ENCODE results near the gene GALNT18.

Gene GALNT18

DNA sequence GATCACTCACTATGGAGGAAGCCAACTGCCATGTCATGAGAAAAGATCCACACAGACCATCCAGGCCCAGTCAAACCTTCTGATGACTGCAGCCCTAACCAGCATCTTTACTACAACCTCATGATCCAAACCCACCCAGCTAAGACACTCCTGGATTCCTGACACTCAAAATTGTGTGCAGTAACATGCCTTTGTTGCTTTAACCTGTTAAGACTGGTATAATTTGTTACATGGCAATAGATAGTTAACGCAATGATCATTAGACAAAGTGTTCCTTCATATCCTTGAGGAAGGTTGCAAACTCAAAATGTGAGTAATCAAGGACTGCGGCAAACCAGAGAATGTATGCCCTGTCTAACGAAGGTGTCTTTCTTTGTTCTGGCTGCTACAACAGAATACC lies 221.7 kb downstream of the GALNT18 start:
- no peak for DNase-seq

DNA sequence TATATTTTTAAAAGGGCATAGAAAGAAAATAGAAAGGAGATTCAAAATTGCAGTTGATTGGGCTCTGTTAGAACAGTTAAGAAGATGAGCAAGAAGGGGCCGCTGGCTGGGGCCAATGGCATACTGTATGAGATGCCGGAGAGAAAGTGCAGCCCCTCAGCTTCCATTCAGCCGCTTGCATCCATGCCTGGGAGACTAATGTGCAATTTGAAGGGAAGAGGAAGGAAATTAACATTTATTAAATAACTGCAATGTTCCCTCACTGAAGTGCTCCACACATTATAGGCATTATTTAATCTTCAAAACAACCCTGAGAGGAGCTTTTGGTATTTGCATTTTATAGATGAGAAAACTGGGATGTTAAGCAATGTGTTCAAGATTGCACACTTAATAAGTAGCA lies 224.0 kb downstream of the GALNT18 start:
- DNase-seq = no peak

DNA sequence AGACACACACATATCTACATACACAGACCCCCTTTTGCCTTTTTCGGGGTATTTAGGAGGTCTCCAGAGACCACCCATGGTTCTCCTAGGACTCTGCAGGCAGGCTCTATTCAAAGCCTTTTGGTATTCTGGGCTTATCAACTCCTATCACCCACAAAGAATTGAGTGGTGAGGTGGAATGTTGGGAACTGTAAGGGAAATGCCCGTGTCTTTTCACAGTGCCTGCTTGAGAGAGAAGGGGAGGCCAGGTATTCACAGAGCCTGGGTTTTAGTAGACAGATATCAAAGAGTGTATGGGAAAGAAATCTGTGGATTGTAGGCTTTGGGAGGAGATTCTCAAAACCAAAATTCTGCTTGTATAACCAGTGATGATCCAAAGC lies 224.8 kb downstream of the GALNT18 start:
- no peak for DNase-seq

- DNase-seq = no peak
Measured at GRCh38 chr11:11396301-11397035, 225.3 kb downstream of the GALNT18 start.

GRCh38 chr11:11395126-11395525 lies 226.7 kb downstream of the GALNT18 start:
- no peak for DNase-seq

DNA sequence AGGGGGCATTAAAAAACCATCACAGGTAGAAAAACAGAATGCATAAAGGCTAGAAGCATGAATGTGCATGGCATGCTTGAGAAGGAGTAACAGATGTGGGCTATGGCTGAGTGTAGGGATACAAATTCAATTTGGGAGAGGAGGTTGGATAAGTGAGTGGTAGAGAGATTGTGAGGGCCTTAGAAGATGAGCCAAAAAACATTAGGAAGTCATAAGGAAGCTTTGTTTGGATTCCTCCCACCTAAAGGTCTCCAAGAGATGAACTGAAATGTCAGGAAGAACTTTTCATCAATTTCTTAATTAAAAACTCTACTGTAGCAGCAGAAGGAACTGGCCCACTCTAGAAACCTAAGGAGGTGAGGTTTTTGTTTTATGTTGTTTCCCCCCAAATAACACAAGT lies 227.6 kb downstream of the GALNT18 start:
- DNase-seq = no peak

DNA sequence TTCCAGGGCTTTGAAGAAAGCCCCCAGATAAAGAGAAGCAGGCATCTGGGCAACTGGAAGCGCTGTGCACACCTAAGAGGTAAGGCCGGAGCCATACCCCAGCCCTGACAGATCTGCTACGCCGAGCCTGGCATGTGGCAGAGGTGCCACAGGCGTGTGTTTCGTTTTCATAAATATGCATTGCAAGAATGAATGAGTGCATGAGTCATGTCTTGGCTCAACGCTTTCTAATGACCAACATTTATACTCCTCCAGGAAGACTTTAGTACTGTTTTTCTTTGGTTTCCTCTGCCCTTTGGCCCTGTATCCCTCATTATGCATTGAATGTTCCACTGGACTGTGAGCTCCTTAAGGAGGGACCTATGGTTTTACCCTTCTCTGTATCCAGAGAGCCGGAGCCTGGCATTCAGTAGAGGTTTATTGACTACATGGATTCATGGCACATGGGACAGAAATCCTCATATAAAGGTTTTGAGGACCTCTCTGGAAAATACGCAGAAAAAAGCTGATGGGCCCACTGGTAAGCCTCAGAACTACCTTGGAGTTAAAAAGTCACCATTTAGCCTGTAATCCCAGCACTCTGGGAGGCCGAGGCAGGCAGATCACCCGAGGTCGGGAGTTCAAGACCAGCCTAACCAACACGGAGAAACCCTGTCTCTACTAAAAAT lies 229.9 kb downstream of the GALNT18 start:
- no peak for DNase-seq

- no peak for DNase-seq
Measured at GRCh38 chr11:11391169-11391568, 230.6 kb downstream of the GALNT18 start.

DNA sequence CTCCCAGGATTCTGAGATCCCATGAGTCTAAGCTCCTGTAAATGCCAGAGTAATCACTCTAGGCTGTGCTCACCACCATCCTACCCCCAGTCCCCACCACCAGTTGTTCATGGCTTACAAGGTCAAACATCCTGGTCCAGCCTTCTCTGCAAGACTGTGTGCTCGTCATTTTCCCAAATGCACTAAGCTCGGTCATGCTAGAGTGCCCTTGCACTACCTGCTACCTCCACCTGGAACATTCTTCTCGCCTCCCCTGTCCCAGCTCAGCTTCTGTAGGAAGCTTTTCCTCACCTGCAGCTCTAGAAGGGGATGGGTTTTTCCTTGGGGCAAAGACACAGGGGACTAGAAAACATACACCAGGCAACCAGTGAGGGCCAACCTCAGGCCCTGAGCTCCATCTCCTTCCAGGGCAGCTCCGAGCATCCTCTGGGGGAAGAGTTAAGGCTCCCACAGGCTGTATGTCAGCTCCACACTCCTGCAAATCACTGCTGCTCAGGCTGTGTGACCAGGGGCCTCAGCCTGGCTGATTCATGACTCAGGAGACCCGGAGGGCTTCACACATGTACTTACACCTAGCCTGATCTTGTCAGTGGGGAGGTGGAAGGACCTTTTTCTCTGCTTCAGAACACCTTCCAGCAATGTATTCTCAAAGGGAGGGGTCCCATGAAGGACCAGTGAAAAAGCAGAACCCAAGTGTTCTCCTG lies 231.6 kb downstream of the GALNT18 start:
- DNase-seq = no peak

- DNase-seq = no peak
Measured at GRCh38 chr11:11389238-11389637, 232.6 kb downstream of the GALNT18 start.

- DNase-seq = no peak
Measured at GRCh38 chr11:11387622-11388305, 234.0 kb downstream of the GALNT18 start.

DNA sequence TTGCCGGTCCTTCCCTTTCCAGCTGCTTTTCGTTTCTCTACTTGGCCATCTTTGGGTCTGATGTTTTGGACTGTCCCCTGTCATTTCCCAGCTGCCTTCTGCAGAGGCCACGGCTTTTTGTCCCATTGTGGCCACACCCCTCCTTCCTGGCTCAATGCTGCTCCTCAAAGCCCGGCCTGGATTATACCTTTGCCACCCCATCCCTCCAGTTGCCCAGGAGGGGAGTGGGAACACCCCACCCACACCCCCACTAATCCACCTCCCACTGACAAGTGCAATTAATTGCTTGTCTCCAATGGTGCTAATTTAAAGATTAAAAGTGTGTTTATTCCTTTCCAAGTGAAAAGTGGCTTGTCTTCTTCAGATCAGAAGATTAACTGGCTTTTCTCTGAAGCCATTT lies 234.6 kb downstream of the GALNT18 start:
- DNase-seq = no peak

DNA sequence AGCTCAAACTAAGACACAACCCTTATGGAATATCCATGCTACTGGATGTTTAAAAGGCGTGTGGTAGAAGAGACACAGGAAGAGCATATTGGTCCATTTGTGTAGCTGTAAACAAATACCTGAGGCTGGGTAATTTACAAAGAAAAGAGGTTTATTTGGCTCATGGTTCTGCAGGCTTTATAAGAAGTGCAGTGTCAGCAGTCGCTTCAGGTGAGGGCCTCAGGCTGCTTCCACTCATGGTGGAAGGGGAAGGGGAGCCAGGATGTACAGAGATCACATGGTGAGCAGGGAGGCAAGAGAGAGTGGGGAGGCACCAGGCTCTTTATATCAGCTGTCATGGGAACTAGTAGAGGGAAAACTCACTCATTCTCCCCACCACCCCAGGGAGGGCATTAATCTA lies 237.0 kb downstream of the GALNT18 start:
- DNase-seq = no peak

DNA sequence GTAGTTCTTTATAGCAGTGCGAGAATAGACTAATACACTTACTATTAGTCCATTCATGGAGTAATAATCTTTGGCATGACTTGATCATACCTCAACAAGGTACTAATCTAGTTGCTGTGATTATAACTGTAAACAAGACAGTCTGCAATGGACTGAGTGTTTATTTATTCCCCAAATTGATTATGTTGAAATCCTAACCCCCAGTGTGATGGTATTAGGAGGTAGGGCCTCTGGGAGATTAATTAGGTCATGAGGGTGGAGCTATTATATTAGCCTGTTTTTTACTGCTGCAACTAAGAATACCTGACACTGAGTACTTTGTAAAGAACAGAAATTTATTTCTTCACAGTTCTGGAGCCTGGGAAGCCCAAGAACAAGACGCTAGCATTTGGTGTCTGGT lies 237.8 kb downstream of the GALNT18 start:
- DNase-seq = no peak

- DNase-seq = no peak
Measured at GRCh38 chr11:11382858-11383532, 238.8 kb downstream of the GALNT18 start.

DNA sequence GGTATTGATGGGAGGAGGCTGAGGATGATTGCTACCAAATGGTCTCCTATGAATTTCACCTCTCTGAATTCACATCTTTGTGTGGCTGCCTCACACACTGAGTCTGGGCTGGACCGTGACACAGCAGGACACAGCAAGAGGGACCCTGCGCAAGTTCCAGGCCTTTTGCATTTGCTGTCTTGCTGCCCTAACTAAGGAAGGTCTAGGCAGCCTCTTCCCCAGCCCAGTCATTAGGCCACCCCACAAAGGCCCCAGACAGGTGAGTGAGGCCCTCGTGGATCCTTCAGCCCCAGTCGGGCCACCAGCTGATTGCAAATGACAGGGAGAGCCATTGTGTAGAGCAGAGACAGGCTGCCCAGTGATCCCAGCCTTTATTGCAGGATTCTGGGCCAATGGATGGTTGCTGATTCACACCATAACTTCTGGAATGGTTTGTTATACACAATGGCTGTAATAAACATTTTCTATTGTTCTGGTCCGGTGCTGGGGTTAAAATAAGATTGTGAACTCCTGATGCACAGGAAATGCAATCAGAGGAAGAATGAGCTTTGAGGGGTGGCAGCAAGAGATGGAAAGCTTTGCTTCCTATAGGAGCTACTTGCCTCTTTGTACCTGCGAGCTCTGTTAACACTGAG lies 240.2 kb downstream of the GALNT18 start:
- no peak for DNase-seq

- DNase-seq = no peak
Measured at GRCh38 chr11:11380883-11381282, 240.9 kb downstream of the GALNT18 start.

- DNase-seq = no peak
Measured at GRCh38 chr11:11380340-11380739, 241.5 kb downstream of the GALNT18 start.

DNA sequence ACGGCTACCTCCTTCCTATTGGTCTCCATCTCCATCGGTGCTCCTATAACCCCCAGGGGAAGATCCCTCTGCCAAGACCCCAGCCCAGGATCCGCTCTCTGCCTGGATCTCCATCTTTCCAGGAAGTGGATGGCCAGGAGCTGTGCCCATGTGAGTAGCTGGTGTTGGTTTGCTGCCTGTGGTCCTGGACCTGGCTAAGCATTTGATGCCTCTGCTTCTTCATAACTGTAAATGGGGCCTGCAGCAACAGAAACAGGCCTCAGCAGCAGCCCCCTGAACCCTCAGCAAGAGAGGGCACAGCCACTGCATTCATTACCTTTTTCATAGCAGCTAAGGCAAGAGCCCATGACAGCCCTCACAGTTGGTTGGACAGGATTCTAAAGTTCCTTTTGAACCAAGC lies 242.1 kb downstream of the GALNT18 start:
- no peak for DNase-seq

DNA sequence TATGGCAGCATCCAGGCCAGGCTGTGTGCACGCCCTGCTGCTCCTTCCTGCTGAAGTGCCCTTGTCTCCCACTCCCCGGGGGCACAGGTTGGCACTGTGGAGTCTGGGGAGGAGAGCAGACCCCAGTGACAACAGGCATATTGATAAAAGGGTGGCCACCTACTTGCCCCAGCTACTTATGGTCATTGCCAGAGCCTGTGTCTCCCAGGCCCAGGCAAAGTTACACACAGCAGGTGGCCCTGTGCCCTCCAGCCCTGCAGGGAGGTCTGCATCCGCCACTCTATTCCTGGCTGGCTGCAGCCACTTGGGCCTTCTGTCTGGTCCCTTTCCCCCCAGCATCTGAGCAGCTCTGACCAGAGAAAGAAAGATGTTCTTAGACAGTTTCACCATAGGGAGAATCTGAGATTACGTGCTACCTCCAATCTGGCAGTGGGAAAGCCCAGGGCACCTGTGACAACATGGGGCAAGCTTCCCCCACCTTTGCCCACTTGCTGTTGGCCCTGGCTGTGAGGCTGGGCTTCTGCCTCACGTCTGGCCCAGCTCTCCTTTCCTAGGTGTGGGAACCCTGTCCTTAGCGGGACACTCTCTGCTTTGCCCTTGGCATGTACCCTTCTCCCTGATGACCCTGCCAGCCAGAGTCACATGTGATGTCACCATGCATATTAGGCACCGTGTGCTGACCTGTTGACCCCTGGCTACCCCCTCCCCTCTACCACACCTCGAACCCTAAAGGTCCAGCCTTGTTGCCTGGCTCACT lies 243.4 kb downstream of the GALNT18 start:
- no peak for DNase-seq

DNA sequence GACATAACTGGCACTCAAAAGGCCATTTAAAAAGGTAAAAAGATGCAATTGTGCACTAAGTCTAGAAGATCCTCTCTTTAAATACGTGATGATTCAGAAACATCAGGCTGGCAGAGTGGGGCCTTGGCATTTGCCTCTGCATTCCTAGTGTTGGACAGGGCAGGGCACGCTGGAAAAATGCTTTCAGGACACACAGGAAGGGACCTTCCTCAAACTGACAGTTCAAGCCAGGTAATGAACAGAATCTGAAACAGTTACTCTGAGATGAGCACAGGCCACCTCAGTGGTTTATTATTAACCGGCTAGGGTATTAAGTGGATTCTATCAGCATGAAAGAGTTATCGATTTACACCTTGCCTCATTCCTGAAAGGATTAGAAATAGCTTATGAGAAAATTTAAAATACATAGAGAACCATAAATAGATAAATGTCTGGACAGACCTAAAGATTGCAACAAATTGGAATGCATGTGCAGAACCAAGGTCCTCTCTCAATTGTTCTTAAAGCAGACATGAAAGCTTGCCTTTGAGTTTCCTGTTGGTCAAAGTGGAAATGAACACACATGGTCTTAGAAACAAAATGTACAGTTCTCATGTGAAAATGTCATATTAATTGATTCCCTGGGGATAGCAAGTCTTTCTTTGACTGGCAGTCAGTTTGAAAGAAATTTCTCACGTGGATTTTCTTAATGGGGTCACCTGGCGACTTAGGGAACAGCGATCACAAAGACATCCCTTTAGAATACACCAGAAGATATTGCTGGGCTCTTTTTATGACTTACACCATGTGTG lies 247.3 kb downstream of the GALNT18 start:
- DNase-seq = no peak

All from NCI-H1694 treated with DMSO at 0.1 percent for 48 hours (cell line).